Sciatic nerve (tissue), 2 donors: ENCODE measurements around the gene KCTD16. TPM values are rescaled to one million over a fixed set of nuclear protein-coding genes. Genes with fewer than 3 reads are reported as not detected.

Source experiments
- ATAC-seq: fragments of 200-7000 bp; cut with Tn5 transposase; one replicate; pipeline ENCODE4 v1.9.1; 2020; ENCODE audit warnings: mild to moderate bottlenecking, moderate library complexity
- DNase-seq: peaks from one replicate; pipeline ENCODE4 v3.0.0-alpha.2; 2020; ENCODE audit warnings: low spot score
- intact Hi-C: fragments of 100-400 bp; cut with DNase I; formaldehyde crosslinking; loops from one replicate; pipeline ENCODE4 v1.14.2; 2022
- total RNA-seq: library from RNA; stranded (reverse); fragmentation: NEBNext Ultra II Directional; extraction: Animal tissue kit (Norgen Biotek cat#: 25700); gene quantifications from one replicate; pipeline ENCODE4 v1.2.1, GENCODE V29; 2021
- donor health status: DM: no; HTN: no; CAD: no.
- donor health status: DM: no; HTN: no; CAD: no.

KCTD16 gene
- total RNA-seq, 1 donor from 2014 or later, result 0.53 TPM

- DNase-seq (no peak), ATAC-seq (no peak)
- intact Hi-C loops, result no loop called here
Measured at GRCh38 chr5:144367991-144368390, 197.3 kb downstream of the KCTD16 start.

- DNase-seq, result no peak
- intact Hi-C loops, result no loop called here
- no peak for ATAC-seq
Measured at GRCh38 chr5:144368556-144368955, 197.9 kb downstream of the KCTD16 start.

GRCh38 chr5:144369006-144369405 lies 198.3 kb downstream of the KCTD16 start:
- no peak for DNase-seq
- no peak for ATAC-seq
- intact Hi-C loops, result no loop called here

- intact Hi-C loops, result no loop called here
- DNase-seq (no peak), ATAC-seq (no peak)
Measured at GRCh38 chr5:144370273-144370672, 199.6 kb downstream of the KCTD16 start.

GRCh38 chr5:144374637-144375036 lies 204.0 kb downstream of the KCTD16 start:
- ATAC-seq, result no peak

GRCh38 chr5:144377207-144377606 lies 206.5 kb downstream of the KCTD16 start:
- intact Hi-C loops, result no loop called here
- ATAC-seq (no peak), DNase-seq (no peak)

More at GRCh38 chr5:144374637-144375036, 204.0 kb downstream of the KCTD16 start:
- intact Hi-C loops, result no loop called here
- DNase-seq, result no peak

GRCh38 chr5:144378681-144379080 lies 208.0 kb downstream of the KCTD16 start:
- DNase-seq (no peak), ATAC-seq (no peak)
- intact Hi-C loops, result no loop called here

- intact Hi-C loops, result no loop called here
- ATAC-seq (no peak), DNase-seq (no peak)
Measured at GRCh38 chr5:144385597-144385996, 214.9 kb downstream of the KCTD16 start.

- no peak for ATAC-seq
- intact Hi-C loops, result no loop called here
- no peak for DNase-seq
Measured at GRCh38 chr5:144386315-144386714, 215.6 kb downstream of the KCTD16 start.

GRCh38 chr5:144390133-144390532 lies 219.5 kb downstream of the KCTD16 start:
- DNase-seq, result no peak
- ATAC-seq, result no peak
- intact Hi-C loops, result no loop called here

- intact Hi-C loops, result no loop called here
- ATAC-seq (no peak), DNase-seq (no peak)
Measured at GRCh38 chr5:144391044-144391443, 220.4 kb downstream of the KCTD16 start.

- ATAC-seq (no peak), DNase-seq (no peak)
- intact Hi-C loops, result no loop called here
Measured at GRCh38 chr5:144393641-144394435, 223.2 kb downstream of the KCTD16 start.

- no peak for ATAC-seq
- intact Hi-C loops, result no loop called here
- no peak for DNase-seq
Measured at GRCh38 chr5:144395704-144396103, 225.0 kb downstream of the KCTD16 start.

GRCh38 chr5:144403058-144403457 lies 232.4 kb downstream of the KCTD16 start:
- no peak for ATAC-seq
- DNase-seq, result no peak
- intact Hi-C loops, result no loop called here

GRCh38 chr5:144403817-144404420 lies 233.2 kb downstream of the KCTD16 start:
- ATAC-seq, result no peak
- DNase-seq, result no peak
- intact Hi-C loops, result no loop called here

- intact Hi-C loops, result no loop called here
- no peak for DNase-seq
Measured at GRCh38 chr5:144404672-144405071, 234.0 kb downstream of the KCTD16 start.

GRCh38 chr5:144405991-144406390 lies 235.3 kb downstream of the KCTD16 start:
- ATAC-seq (no peak), DNase-seq (no peak)
- intact Hi-C loops, result no loop called here

More at GRCh38 chr5:144404672-144405071, 234.0 kb downstream of the KCTD16 start:
- ATAC-seq, result no peak

- ATAC-seq (no peak), DNase-seq (no peak)
- intact Hi-C loops, result no loop called here
Measured at GRCh38 chr5:144406442-144406841, 235.8 kb downstream of the KCTD16 start.

- DNase-seq (no peak), ATAC-seq (no peak)
- intact Hi-C loops, result no loop called here
Measured at GRCh38 chr5:144414202-144415029, 243.7 kb downstream of the KCTD16 start.

GRCh38 chr5:144416196-144416595 lies 245.5 kb downstream of the KCTD16 start:
- DNase-seq (no peak), ATAC-seq (no peak)
- intact Hi-C loops, result no loop called here
